ENCODE results near the gene ZNF12.

GRCh38 chr7:6680146-6680545 is 26.6 kb downstream of the ZNF12 start:
- TF ChIP-seq GATA2 (IDR thresholded peaks at IDR 0.05; ENCODE audit: low read depth, low read length), result no peak
- TF ChIP-seq GATA3 (IDR thresholded peaks at IDR 0.05; ENCODE audit: low read depth, low read length), result no peak

Data from SH-SY5Y (cell line).